HG03521 (cell line): ENCODE results near the gene UPK3B.
A peak's percentile ranks its signal among the peaks of the same experiment; 100 is the strongest.
"Not testable (repeated sequence)": the region's sequence is repeated elsewhere in the genome, so short reads cannot be mapped to it uniquely, and the experiment has no call there.

ENCODE experiments used
- ATAC-seq: cut with Tn5 transposase; IDR thresholded peaks from one replicate; pipeline ENCODE4 v1.9.1; 2021; ENCODE audit warnings: mild to moderate bottlenecking, moderate library complexity; ENCODE audit not compliant: unreplicated experiment

The UPK3B gene

GRCh38 chr7:76509931-76510877 is at the start of gene UPK3B:
Gene UPK3B, plus strand, starts transcription at chr7:76510552. Its CDS starts 101 bp downstream, at chr7:76510653.
- ATAC-seq = no peak

DNA sequence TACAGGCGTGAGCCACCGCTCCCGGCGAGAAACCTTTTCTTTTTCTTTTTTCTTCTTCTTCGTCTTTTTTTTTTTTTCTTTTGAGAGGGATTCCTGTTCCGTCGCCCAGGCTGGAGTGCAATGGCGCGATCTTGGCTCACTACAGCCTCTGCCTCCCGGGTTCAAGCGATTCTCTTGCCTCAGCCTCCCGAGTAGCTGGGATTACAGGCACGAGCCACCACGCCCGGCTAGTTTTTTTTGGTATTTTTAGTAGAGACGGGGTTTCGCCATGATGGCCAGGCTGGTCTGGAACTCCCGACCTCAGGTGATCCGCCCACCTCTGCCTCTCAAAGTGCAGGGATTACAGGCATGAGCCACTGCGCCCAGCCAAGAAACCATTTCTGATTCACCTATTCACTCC is 49.6 kb upstream of the UPK3B start:
- not testable (repeated sequence) for ATAC-seq

DNA sequence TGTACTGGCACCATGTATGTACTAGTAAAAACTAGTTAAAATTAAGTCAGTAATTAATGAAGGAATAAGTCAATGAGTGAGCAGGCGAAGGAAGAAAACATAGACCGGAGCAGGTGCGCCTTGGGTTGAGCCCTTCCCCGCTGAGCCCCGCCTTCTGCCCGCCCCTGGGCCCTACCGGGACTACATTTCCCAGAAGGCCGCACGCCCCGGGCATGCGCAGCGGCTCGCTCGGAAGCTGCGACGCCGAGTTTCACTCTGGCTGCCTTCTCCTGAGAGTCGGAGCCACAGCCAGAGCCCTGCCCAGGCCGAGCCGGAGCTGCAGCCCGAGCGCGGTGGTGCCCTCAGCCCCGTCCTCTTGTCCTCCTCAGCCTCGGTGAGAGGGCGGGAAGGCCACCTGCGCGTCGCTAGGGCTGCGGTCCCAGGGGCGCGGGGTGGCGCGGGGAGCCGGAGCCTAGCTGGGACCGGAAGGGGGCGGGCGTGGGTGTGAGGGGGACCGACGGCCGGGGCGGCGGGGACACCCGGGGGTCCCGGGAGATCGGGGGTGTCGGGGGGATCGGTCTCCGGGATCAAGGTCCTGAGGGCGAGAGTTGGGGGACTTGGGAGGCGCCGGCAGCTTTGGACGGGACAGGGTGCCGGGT is 48.8 kb upstream of the UPK3B start, which contains the start of gene DTX2:
DTX2 (plus strand) TSS at position 246 of the 638 bp plus-strand sequence. CDS start 18,801 bp downstream, outside the sequence.
- ATAC-seq = peak; percentile 99

DNA sequence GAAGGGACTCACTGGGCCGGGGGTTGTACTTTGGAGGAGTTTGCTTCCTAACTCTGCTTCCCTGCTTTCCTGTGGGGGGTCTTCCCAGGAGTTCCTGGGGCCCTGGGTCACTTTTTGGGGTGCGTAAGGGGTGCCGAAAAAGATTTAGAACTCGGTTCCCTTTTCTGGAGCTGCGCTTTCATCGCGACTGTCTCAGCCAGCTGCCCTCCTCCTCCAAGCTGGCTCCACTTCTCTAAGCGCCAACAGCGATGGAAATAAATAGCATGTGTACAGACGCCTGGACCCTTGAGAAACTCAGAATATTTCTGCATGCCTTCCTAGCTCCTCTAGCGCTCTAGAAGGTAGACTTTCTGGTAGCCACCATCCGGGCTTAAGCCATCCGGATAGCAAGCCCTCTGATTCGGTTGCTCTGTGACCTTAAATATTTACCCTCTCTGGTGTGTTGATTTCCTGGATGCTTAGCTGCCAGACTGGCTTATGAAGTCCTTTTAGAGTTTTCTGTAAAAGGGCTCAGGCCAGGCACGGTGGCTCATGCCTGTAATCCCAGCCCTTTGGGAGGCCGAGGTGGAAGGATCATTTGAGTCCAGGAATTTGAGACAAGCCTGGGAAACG is 48.0 kb upstream of the UPK3B start:
- not testable (repeated sequence) for ATAC-seq

DNA sequence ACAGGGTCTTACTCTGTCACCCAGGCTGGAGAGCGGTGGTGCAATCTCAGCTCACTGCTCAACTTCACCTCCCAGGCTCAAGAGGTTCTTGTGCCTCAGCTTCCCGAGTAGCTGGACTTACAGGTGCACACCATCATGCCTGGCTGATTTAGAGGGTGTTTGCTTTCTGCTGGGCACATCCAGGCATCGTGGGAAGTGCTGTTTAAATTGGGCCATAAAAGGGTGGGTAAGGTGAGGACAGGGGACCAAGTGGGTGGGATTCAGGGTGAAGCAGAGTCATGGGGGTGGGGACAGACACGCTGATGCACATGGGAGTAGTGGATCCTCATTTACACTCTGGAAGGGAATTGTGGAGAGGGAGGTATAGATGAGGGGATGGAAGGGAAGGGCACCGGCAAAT is 45.4 kb upstream of the UPK3B start:
- not testable (repeated sequence) for ATAC-seq

DNA sequence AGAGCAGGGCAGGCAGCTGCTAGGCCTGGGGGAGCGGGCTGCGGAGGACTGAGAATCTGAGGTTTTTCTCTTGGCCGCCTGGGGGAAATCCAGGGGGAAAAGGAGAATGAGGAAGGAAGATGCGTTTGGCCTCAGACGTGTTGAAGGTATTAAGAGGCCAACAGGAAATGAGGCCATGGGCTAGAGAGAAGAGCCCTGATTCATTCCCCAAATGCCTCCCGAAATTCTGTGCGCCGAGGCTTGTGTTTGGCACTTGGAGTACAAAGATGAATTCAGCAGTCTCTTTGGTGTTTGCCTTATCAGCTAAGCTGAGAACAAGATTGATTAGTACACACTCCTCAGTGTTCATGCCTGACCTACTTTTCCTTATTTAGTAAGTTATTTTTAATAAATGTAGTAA is 44.4 kb upstream of the UPK3B start:
- ATAC-seq = not testable (repeated sequence)

GRCh38 chr7:76467743-76468404 is 42.5 kb upstream of the UPK3B start:
- not testable (repeated sequence) for ATAC-seq

- ATAC-seq = not testable (repeated sequence)
Measured at GRCh38 chr7:76471556-76472221, 38.7 kb upstream of the UPK3B start.

DNA sequence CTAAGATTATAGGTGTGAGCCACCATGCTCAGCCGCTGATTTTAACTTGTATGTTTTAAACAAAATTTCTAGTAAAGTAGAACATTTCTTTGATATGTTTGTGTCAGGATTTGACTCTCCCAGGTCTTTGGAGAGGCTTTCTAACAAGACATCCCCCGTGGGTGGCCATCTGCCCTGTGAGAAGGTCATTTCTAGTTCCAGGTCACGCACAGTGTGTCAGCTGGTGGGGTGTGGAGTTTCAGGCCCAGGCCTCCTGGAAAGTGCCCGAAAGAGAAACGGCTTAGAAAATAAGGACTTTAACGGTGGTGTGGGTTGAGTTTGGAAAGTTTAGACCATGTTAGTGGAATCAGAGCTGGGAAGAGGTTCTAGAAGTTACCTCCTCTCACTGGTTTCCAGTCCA is 37.3 kb upstream of the UPK3B start:
- ATAC-seq = not testable (repeated sequence)

- ATAC-seq = not testable (repeated sequence)
Measured at GRCh38 chr7:76476280-76476679, 34.1 kb upstream of the UPK3B start.

- ATAC-seq = not testable (repeated sequence)
Measured at GRCh38 chr7:76476742-76477474, 33.4 kb upstream of the UPK3B start.

DNA sequence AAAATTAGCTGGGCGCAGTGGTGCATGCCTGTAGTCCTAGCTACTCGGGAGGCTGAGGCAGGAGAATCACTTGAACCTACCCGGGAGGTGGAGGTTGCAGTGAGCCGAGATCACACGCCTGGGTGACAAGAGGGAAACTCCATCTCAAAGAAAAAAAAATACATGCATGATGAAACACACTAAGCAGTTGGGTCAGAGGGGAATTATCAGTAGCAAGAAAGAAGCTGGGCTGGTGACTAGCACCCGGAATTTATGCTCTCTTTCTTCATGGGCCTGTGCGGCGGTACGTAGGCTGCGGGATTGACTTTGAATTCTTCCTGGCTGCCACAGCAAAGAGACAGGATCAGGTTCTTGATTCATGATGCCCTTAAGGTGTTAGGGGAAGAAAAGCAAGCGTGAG is 30.7 kb upstream of the UPK3B start:
- ATAC-seq = not testable (repeated sequence)

DNA sequence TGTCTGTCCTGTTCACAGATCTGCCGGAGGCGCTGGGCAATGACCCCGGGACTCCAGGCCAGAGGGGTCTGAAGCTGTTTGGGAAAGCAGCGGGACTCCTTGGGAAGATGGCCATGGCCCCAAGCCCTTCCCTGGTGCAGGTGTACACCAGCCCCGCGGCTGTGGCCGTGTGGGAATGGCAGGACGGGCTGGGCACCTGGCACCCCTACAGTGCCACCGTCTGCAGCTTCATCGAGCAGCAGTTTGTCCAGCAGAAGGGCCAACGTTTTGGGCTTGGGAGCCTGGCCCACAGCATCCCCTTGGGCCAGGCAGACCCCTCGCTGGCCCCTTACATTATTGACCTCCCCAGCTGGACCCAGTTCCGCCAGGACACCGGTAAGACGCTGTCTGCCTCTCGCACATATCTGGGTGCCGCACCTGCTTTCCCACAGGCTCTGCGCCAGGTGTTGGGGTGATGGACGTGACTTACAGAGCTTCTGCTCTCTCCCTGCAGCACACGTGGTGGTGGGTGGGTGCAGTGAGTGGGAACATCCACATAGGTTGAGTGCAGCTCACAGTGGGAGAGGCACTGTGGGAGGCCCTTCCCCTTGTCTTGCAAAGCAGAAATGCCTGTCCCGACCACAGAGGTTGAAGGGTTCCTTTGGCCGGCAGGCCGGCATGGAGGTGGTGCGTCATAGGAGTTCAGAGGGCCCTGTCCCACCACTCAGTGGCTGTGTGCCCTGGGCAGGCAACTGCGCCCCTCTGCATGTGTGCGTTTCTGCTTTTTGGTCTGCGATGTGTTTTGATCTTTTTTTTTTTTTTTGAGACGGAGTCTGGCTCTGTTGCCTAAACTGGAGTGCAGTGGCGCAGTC is 29.7 kb upstream of the UPK3B start:
- ATAC-seq = not testable (repeated sequence)

GRCh38 chr7:76482660-76483059 is 27.7 kb upstream of the UPK3B start:
- not testable (repeated sequence) for ATAC-seq

DNA sequence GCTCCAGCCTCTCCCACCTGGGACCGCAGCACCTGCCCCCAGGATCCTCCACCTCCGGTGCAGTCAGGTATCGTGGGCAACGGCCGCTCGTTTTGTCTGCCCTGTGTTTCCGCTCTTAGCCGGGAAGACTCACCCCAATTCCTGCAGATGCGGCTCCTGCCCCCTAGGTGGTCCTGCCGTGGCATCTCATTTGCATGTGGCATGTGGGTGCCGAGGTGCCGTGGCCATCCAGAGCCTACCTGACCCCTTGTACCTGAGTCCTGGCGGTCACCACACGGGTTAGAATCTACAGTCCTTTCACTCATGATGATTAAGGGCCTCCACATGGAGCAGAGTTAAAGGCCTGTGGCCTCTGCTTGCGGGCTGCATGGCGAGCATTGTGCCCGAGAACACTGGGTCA is 27.3 kb upstream of the UPK3B start:
- not testable (repeated sequence) for ATAC-seq

DNA sequence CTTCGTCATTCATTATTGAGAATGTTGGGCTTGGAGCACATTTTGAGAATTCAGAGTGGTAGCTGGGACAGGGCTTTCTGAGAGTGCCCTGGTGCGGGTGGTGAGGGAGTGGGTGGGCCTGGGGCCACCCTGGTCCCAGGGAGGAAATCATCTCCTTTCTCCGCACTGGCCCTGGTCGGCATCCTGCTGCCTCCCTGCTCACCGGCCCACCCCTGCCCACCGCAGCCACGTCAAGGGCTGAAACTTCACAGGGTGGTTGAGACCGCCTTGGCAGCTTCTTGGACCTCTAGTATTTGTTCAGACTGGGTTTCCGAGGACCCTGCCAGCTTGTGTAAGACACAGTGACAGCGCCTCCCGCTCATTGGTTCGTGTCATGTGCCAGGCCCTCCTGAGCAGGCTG is 25.9 kb upstream of the UPK3B start:
- ATAC-seq = not testable (repeated sequence)

DNA sequence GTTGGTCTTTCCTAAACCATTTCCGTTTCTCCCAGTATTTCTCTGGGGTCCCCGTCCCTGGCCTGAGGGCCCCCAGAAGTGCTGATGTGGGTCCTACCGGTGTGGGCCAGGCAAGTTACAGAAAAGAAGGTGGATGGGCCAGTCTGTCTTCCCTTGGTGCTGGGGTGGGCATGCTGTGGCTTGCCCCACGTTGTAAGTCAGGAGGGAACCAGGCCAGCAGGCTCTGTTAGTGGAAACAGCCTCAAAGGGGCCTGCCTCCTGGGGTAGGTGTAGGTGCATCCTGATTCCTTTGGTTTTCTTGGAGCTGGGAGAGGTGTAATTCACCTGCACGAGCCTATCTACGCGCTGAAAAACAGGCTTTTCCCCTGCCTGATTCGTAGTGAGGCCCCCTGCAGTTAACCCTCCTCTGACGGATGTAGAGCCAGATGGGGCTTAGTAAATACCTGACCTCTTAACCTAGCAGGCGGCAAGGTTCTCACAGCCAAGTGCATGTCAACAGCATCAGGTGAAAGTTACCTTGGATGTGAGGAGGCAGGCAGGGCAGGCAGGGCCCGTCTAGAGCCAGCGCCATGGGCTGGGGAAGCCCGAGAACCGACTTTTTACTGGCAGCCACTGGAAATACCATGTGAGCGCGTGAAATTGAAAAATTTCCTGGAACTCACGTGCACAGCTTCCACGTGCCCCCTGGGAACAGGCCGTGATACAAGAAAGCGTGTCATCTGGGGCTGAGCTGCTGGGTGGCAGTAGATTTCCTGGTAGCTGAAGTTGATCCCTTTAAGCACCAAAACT is 24.3 kb upstream of the UPK3B start:
- ATAC-seq = not testable (repeated sequence)

GRCh38 chr7:76486618-76487017 is 23.7 kb upstream of the UPK3B start:
- ATAC-seq = peak; percentile 99
